Mucosa of gallbladder (tissue), 1 donor: ENCODE measurements around the gene CIB4. TPM values are rescaled to one million over a fixed set of nuclear protein-coding genes. Genes with fewer than 3 reads are reported as not detected.
"Not testable (repeated sequence)": the region's sequence is repeated elsewhere in the genome, so short reads cannot be mapped to it uniquely, and the experiment has no call there.

ENCODE experiments used
- DNase-seq: peaks from one replicate; pipeline ENCODE4 v3.0.0-alpha.2; 2020; ENCODE audit warnings: low spot score
- total RNA-seq: library from RNA; stranded (reverse); gene quantifications from one replicate; pipeline ENCODE4 v1.2.1, GENCODE V29; 2021
- donor health status: DM: no; HTN: no; CAD: no.

The CIB4 gene
- total RNA-seq, 1 donor from 2014 or later = not detected

DNA sequence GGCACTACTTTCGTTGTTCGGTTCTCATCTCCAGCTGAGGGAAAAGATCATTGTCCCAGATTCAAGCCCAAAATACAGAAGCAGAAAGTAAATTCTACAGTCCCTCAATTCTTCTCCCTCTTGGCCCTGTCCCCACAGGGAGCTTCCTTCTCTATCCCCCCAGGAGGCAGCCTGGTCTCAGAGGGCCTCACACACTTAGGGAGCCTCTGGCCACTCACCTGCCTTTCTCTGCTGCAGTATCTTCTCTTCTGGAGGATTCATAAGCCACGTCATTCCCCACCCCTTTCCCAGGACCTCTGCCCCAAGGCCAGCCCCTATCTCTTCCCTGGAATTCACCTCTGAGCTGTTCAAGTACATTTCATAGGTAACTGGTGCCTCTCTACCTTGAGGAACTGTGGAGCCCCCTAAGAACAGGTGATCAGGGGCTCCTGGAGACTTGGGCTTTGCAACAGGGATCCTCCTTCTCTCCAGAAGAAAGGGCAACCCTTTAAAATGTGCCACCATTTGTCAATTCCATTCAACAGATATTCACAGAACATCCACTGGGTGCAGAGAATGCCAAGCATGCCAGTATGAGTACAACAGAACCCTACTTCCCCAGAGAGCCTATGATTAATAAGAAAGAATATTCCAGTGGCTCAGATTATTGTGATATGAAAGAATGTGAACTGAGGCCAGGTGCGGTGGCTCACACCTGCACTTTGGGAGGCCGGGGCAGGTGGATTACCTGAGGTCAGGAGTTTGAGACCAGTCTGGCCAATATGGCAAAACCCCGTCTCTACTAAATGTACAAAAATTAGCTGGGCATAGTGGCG lies 72.9 kb downstream of the CIB4 start:
- no peak for DNase-seq

DNA sequence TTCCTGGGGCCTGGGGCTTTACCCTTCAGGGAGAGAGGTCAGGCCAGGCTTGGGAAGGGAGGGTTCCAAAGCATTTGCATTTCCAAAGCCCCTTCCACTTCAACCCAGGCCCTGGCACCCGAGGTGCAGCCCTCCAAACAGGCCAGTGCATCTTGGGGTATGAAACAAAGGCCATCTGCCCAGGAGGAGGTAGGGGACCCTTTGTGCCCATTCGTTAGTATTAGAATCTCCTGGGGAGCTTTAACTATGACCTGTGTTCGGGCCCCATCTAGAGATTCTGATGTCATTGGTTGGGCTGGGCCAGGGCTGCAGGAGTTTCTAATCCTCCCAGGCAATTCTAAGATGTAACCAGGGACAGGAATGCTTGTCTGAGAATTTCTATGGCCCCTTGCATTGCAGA lies 73.6 kb downstream of the CIB4 start:
- DNase-seq = no peak

DNA sequence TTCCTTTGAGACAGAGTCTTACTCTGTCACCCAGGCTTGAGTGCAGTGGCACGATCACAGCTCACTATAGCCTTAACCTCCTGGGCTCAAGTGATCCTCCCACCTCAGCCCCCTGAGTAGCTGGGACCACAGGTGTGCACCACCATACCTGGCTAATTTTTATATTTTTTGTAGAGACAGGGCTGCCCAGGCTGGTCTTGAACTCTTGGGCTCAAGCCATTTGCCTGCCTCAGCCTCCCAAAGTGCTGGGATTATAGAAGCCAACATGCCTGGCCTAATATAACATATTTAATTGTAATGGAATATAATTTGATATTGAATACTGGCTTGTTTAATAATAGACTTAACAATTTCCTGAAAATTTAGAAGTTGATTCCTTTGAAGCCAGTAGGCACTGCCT lies 74.4 kb downstream of the CIB4 start:
- not testable (repeated sequence) for DNase-seq

DNA sequence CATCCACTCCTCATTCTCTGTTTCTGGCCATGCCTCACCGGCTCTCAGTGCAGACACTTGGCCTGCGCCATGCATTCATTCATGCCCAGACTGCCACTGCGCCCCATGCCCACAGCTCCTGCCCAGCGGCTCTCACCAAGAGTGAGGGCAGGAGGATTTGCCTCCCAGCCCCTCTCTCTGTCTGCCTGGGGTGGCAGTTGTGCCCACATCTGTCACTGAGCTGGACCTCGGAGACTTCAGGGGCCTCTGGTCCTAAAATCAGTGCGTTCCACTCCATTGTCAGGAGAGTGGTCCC lies 75.1 kb downstream of the CIB4 start:
- DNase-seq = no peak

DNA sequence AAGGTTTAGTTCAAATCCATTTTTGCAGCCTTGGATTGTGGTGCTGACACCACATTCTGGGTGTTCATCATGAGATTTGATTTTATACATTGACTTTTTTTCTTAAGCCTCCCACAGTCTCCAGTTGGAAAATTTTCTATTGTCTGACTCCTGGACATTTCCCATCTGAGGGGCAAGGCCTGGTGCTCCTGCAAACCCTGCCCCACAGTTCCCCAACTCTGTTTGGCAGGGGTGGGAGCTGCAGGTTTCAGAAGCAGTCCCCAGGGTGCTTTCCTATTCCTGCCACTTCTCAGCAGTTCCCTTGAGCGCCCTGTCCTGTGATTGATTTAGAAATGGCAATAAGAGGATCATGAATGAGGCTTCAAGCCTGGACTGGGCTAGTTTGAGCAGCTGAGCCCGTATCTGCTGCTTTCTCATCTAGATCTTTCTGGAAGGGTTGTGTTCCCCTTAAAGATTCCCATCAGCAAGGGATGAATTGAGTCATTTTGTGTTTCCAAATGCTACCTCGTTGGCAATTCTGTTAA lies 77.0 kb downstream of the CIB4 start:
- no peak for DNase-seq

DNA sequence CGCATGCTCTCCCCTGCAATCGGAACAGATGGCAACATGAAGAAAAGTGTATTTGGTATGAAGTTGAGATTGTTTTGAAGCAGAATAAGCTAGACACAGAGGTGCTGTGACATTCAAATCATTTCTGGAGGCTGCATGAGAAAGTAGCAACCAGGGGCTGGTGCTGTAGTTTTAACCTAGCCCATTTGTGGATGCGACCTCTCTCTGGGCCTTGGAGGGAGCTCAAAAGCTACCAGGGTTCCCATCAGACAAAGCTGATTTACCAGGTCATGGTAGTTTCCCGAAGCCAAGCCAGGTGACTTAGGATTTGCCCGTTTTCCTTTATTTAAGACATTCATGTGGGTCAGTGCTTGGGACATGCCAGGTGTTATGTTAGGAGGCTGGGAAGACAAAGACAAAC lies 77.5 kb downstream of the CIB4 start:
- no peak for DNase-seq

DNA sequence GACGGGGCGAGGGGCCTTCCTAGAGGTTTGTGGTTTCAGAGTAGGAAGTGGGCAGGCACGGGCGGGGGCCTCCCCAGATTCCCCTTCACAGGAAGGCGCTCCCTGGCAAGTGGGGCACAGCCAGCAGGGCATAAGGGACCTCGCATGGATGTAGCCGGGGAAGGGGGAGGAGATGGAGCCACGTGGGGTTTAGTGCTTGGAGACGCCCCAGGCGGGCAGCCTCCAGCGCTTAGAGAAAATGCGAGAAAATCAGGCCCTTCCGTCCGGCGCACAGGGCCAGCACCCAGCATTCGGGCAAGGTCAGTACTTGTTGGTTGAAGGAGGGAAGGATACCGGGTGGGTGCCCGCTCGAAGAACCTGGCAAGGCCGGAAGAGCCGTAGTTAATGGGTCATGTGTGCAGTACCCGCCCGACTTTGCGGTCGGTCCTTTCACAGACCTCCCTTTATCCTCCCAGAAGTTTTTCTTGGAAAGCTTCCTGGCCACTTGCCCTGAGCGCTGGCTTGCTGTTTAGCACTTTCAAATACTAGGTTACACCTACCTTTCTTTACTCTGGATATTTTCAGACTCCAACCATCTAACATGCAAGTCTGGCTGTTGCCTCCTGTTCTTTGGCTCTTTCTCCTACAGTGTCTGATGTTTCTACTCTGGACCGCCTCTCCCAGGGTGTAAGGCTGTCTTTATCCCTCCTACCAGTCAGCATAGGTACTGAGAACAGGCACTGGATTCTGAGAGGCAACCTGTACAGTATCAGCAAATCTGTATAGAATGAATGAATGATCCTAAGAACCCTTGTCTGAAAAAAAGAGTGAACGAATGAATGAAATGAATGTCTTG lies 78.1 kb downstream of the CIB4 start:
- DNase-seq = peak; percentile 37

DNA sequence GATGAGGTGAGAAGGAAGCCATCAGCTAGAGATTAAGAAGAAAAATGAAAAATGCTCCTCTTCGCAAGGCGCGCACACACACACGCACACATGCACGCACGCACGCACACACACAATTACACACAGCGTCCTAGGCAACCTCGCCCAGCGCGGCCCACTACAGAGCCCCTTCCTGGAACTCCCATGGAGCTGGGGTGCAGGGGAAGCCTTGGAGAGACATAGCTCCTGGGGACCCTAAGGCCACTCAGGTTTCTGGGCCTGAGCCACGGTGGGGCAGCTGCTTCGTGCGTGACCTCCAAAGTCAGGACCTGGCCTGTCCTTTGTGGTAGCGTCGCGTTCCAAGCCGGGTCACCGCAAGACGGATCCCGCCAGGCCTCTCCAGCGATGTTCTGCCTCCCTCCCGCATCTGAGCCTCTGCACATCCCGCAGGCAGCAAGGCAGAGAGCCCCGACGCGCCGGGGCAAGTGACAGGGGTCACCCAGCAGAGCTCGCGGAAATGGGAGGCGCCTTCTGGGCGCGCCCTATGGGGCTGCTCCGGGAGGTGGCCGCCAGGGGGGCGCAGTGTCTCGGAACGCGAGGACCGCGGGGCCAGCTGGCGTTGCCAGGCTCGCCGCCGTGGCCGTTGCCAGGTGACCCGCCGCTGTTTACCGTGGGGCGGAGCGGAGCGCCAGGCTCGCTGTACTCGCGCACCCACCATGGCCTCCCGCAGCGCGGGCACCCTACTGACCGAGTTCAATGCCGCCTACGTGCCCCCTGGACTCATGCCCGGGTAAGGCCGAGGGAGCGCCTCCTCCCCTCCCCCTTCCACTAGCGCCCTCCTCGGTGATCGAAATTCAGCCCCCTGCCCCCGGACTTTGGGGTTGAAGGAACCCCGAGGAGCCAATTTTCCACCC lies 79.0 kb downstream of the CIB4 start:
- DNase-seq = peak; percentile 32

DNA sequence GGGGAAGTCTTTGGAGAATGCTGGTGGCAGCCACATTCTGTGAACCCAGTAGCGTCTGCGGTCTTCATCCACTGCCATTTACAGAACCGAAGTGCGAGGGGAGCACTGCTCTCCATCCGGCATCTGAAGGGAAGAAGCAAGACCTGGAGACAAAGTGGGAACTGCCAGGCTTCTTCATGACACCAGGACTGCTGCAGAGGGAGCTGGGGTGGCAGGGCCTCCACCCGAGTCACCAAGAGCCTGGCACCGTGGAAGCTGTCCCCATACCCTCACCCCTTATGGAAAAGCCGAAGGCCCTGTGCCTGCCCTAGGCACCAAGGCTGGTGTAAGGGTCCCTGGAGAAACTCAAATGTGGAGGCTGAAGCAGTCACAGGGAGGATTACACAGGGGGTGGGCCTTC lies 79.8 kb downstream of the CIB4 start:
- no peak for DNase-seq

DNA sequence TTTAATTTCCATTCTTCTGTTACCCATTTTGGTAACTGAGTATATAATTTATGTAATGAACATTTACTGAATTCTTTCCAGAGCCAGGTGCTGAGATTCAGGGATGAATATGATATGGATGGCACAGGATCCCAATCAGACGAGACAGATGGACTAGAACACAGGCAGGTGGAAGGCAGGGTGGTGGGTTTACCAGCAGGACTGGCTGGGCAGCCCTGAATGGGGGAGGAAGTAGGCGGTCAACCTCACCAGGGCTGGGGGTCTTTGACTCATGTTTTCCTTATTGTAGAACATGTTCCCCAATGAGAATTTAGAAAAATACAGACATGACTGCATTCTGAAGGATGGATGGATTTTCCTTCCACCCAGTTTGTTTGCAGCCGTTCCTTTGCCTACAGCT lies 80.3 kb downstream of the CIB4 start:
- no peak for DNase-seq

DNA sequence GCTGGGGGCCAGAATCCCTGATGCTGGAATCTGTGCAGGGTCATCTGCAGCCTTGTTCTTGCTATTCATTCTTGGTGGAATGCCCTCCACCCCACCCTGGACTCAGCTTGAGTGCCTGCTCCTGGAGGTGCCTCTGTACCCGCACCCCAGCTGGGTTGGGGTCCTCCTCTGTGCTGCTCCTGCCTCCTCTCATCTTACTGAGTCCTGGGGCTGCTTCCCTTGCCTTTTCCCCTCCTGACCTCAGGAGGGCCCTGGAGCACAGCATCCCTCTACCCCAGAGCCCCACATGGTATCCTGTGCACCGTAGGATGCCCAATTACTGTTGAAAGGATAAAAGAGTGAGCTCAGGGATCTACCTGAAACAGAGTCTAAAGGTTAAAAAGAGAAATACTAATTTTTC lies 81.6 kb downstream of the CIB4 start:
- DNase-seq = no peak

DNA sequence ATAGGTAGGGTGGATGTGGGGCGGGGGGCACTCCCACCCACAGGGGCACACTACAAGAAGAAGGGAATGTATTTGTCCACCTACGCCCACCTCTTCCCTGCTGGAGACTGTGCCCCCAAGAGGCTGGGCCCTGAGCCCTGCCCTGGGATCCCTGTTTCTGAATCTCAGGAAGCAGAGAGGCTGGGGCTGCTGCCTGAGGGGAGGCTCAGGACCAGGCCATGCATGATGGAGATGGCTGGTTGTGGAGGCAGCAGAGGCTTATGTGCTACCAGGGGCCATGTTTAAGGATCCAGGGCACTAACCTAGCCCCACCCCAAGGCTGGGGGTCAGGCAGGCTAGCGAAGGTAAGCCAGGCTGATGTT lies 82.1 kb downstream of the CIB4 start:
- DNase-seq = no peak

DNA sequence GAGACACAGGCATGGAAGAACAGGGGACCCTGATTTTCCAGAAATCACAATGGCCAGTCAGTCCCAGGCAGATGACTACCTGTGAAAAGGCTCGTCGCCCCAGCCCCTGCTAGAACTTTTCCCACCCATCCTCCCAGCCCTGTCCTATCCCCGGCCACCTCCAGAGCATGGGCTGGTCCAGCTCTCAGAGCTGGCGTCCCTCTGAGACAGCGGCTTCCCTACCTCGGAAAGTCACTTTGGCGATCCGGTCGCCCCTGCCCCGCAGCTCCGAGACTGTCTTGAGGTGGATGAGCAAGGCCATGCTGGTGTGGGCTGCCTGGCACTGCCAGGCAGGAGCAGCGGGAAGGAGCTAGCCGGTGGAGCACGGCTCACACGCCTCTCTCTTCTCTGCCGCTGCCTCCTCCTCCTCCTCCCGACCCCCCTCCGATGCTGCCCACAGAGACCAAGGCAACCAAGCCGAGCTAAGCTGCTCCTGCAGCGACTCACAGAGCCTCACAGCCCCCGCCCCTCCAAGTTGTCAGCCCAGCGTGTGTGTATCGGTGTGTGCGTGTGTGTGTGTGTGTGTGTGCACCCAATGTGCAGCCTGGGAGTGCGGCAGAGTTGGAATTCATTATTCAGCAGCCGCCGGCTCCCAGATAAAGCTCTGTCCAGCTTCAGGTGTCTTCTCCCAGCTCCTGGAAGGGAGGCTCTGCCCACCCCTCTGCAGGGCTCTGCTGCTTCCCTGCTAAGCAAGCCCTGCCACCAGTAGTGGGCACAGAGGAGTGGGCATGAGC lies 82.7 kb downstream of the CIB4 start:
- no peak for DNase-seq

DNA sequence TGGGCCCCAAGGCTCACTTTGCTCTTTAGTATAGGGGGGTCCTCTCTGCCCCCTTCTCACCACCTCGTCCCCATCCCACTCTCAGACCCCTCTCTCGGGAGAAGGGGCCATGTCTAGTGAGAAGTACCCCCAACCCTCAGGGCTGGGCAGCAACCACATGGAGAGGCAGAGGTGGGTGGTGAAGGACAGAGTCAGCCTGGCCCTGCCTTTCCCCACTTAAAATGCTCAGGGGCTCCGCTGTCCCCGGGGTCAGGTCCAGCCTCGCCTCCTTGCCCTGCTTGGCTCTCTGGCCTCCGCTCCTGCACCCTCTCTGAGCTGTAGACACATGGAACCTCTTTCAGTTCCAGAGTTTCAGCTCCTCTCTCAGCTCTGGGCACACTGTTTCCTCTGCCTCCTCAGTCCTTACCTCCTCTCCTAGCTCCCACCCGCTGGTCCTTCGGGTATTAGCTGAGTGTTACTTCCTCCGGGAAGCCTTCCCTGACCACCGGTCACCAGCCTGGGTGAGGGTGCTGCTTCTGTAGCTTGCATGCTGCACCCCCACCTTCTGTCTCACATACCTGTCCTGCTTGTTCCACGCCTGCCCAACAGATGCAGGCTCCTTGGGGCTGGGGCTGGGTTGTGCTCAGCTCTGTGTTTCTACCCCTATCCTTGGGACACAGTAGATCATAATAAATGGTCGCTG lies 83.8 kb downstream of the CIB4 start:
- DNase-seq = no peak

DNA sequence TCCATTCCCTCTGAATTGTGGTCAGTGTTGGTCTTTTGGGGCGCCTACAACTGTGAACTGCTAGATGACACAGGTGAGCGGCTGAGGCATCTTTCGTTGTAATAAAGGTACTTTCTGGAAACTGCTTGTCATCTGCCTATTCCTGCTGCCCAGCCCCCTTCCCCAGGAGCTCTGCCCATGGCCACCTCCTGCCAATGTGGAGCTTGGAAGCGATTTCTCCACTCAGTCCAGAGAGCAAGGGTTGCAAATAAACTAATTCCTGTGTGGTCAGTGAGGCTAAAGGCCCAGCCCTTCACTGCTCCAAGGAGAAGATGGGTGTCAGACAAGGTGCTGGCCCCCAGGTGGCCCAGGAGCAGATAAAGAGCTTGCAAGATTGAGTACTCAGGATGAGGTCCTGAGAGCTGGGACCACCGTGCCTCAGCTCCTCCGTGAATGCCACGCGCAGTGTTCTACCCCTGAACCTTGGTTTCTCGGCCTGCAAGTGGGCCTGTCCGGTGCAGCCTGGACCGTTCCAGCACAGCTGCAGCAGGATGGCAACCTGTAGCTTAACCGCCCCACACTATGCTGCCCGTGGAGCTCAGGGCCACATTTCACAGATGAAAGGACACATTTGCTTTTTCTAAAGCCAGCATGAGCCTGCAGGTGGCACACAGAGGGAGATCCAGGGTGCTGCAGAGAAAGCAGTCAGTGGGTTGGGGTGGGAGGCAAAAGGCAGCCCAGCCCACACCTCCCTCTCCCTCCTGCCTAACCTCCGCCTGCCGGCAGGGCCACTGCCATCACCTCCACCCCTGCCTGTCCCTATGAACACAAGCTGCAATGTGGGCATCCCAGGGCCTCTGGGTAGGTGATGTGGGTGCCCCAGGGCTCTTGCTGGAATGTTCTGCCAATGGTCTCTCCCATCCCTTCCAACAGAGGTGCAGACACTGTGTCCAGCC lies 84.6 kb downstream of the CIB4 start:
- no peak for DNase-seq

DNA sequence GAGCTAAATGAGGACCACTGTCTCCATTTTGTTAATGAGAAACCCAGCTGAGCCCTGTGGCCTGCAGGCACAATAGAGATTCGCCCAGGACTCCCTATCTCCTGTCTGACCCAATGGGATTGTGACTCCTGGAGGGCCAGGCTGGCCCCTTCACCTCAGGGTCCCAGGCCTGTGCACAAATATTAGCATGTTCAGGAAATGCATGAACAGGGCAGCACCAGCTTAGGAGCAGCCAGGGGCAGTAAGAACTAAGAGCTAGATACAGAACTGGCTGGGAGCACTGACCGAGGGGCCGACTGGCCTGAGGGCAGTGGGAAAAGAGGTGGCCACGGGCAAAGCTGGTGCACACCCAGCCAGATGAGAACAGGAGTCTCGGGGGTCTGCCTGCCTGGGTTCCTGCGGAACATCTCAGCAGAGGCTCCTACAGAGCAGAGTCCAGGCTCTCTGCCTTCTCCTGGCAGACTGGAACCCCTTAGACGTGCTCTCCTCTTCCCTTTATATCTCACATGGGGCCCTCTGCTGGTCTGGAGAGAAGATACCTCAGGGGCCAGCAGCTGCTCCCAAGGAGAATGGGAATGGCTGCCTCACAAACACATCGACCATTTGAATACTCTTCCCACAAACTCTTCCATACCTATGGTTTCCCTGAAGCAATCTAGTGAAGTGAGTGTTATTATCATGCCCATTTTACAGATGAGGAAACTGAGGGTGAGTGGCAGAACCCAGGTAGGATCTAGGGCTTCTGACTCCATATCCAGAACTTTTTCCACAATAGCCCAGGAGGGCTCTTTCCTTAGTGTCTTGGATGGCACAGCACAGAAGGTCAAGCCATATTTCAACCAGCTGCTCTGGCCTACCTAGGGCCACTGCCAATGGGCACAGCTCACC lies 85.7 kb downstream of the CIB4 start:
- no peak for DNase-seq

DNA sequence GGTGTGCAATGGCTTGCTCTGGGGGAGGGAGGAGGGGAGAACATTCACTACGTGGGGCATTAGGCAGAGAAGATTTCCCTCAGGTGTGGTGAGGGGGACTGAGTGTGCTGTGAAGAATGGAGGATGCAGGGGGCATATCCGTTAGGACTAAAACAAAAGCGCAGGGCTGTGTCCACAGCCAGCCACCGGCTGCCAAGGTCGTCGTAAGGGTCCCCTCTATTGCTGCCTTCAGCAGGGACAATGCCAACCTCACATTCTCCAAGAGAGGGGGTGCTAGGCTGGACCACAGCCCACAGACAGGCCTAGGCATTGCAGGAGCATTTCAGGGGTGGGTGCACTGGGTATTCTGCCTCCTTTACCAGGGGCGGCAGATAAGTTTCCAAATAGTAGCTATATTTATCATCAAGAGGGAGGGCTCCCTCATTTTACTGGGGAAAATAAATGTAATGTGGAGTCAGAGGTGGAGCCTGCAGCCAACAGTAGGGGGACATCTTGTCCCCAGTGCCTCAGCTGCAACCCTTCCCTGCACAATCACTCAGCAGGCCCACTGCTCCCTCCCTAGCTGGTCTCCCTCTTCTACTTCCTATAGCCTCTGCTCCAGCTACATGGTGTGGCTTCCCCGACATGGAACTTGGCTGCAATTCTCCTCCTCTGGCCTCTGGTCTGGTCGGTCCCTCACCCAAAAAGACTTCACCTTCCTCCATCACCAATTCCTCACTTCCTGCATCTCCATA lies 88.4 kb downstream of the CIB4 start:
- DNase-seq = no peak
